IMR-90 (cell line): ENCODE measurements around the gene NOX3. TPM values are rescaled to one million over a fixed set of nuclear protein-coding genes. Genes with fewer than 3 reads are reported as not detected.

Experiments used
- ATAC-seq: fragments of 200-7000 bp; cut with Tn5 transposase; 2 replicates; pipeline ENCODE4 v1.9.1; 2020; ENCODE audit warnings: low read depth, mild to moderate bottlenecking, moderate library complexity
- BruUV-seq: library from RNA; stranded (reverse); fragments of 400-500 nt; replicated peaks from 2 replicates; lab custom pipeline; 2021; lab: Mats Ljungman, UMichigan
- CTCF ChIA-PET: fragments of 300-600 bp; formaldehyde crosslinking; extraction: SDS; loops from one replicate; lab custom pipeline; 2021; ENCODE audit warnings: antibody characterized with exemption; lab: Yijun Ruan, JAX
- POLR2A ChIA-PET: fragments of 300-600 bp; sonication (Branson Sonifier 250); formaldehyde crosslinking; loops from one replicate; lab custom pipeline; 2022; ENCODE audit warnings: antibody characterized with exemption; ENCODE audit not compliant: unreplicated experiment; lab: Charles Lee
- DNase-seq: peaks from one replicate; pipeline ENCODE4 v3.0.0; 2013
- H2AFZ ChIP-seq: replicated peaks from 2 replicates; pipeline ENCODE3; 2013; ENCODE audit warnings: low read length, mild to moderate bottlenecking; ENCODE audit not compliant: poor library complexity
- H2AK5ac ChIP-seq: 2 replicates; pipeline ENCODE4 v1.6.1; 2013; ENCODE audit warnings: low read depth, low read length, inconsistent platforms
- H2AK9ac ChIP-seq: replicated peaks from 2 replicates; pipeline ENCODE3; 2013; ENCODE audit warnings: mild to moderate bottlenecking, low read depth, low read length, moderate library complexity; ENCODE audit not compliant: poor library complexity
- H2BK120ac ChIP-seq: 2 replicates; pipeline ENCODE4 v1.6.1; 2013; ENCODE audit warnings: low read depth, low read length, inconsistent platforms
- H2BK15ac ChIP-seq: 3 replicates; pipeline ENCODE4 v1.6.1; 2013; ENCODE audit warnings: low read depth, low read length, inconsistent platforms
- H2BK20ac ChIP-seq: 2 replicates; pipeline ENCODE4 v1.6.1; 2013; ENCODE audit warnings: low read depth, mild to moderate bottlenecking, inconsistent platforms, low read length, moderate library complexity
- H2BK5ac ChIP-seq: 2 replicates; pipeline ENCODE4 v1.6.1; 2013; ENCODE audit warnings: mild to moderate bottlenecking, low read depth, low read length, inconsistent platforms; ENCODE audit not compliant: poor library complexity, severe bottlenecking
- H3K14ac ChIP-seq: replicated peaks from 2 replicates; pipeline ENCODE4 v1.6.1; 2013; ENCODE audit warnings: low read depth, low read length, inconsistent platforms
- H3K18ac ChIP-seq: 2 replicates; pipeline ENCODE4 v1.6.1; 2013; ENCODE audit warnings: low read depth, low read length, control low read depth
- H3K23ac ChIP-seq: 2 replicates; pipeline ENCODE4 v1.6.1; 2013; ENCODE audit warnings: low read depth, low read length, inconsistent platforms
- H3K27ac ChIP-seq: 2 replicates; pipeline ENCODE4 v1.5.1; 2013; ENCODE audit warnings: mild to moderate bottlenecking, control low read depth, low read length; ENCODE audit not compliant: insufficient read depth
- H3K27me3 ChIP-seq: 2 replicates; pipeline ENCODE4 v1.6.1; 2013; ENCODE audit warnings: low read length; ENCODE audit not compliant: control insufficient read depth, insufficient read depth
- H3K36me3 ChIP-seq: 2 replicates; pipeline ENCODE4 v1.6.1; 2013; ENCODE audit warnings: low read length, mixed read lengths; ENCODE audit not compliant: control insufficient read depth, insufficient read depth
- H3K4ac ChIP-seq: 2 replicates; pipeline ENCODE4 v1.6.1; 2013; ENCODE audit warnings: low read depth, low read length, inconsistent platforms
- H3K4me1 ChIP-seq: 2 replicates; pipeline ENCODE4 v1.6.1; 2013; ENCODE audit warnings: low read length, mixed read lengths; ENCODE audit not compliant: control insufficient read depth, insufficient read depth
- H3K4me2 ChIP-seq: 2 replicates; pipeline ENCODE4 v1.6.1; 2013; ENCODE audit warnings: low read depth, mild to moderate bottlenecking, control low read depth, low read length, moderate library complexity
- H3K4me3 ChIP-seq: 2 replicates; pipeline ENCODE4 v1.5.1; 2013; ENCODE audit warnings: low read depth, mild to moderate bottlenecking, control low read depth, low read length, moderate library complexity; ENCODE audit not compliant: insufficient read depth
- H3K56ac ChIP-seq: 2 replicates; pipeline ENCODE4 v1.6.1; 2013; ENCODE audit warnings: low read length, inconsistent platforms; ENCODE audit not compliant: insufficient read depth; ENCODE audit errors: extremely low read depth
- H3K79me1 ChIP-seq, 2 experiments: 2 replicates each; pipeline ENCODE4 v1.6.1; 2013; ENCODE audit warnings: low read length in 2 of 2, inconsistent platforms in 1 of 2, low read depth in 1 of 2
- H3K9ac ChIP-seq: 2 replicates; pipeline ENCODE4 v1.6.1; 2013; ENCODE audit warnings: low read depth, low read length, control low read depth
- H3K9me1 ChIP-seq: 2 replicates; pipeline ENCODE4 v1.6.1; 2013; ENCODE audit warnings: low read length, inconsistent platforms; ENCODE audit not compliant: insufficient read depth
- H3K9me3 ChIP-seq: 2 replicates; pipeline ENCODE4 v1.6.1; 2013; ENCODE audit warnings: low read length; ENCODE audit not compliant: control insufficient read depth, insufficient read depth
- H4K20me1 ChIP-seq: 2 replicates; pipeline ENCODE4 v1.6.1; 2013; ENCODE audit warnings: low read length, inconsistent platforms; ENCODE audit not compliant: insufficient read depth
- H4K5ac ChIP-seq: 2 replicates; pipeline ENCODE4 v1.6.1; 2013; ENCODE audit warnings: mild to moderate bottlenecking, low read depth, low read length, control low read depth
- H4K8ac ChIP-seq, 2 experiments: 2 replicates each; pipeline ENCODE4 v1.6.1; 2013; ENCODE audit warnings: low read depth in 2 of 2, low read length in 2 of 2, control low read depth in 1 of 2, inconsistent platforms in 1 of 2
- H4K91ac ChIP-seq: 2 replicates; pipeline ENCODE4 v1.6.1; 2013; ENCODE audit warnings: low read depth, low read length, inconsistent platforms; ENCODE audit not compliant: insufficient read depth
- CEBPB ChIP-seq: IDR thresholded peaks from 2 replicates; pipeline ENCODE4 v1.6.1; 2012; ENCODE audit warnings: low read depth, low read length, improper control_type of control experiment
- POLR2A ChIP-seq: IDR thresholded peaks from 2 replicates; pipeline ENCODE4 v1.6.1; 2012; ENCODE audit warnings: mild to moderate bottlenecking, low read depth, low read length
- dilution Hi-C: fragments of 300-500 bp; cut with HindIII; formaldehyde crosslinking; loops from one replicate; pipeline ENCODE4 v1.14.3; 2018; ENCODE audit warnings: low sequenced_read_pairs; ENCODE audit not compliant: unreplicated experiment
- in situ Hi-C: fragments of 300-500 bp; cut with MboI; formaldehyde crosslinking; loops from 3 replicates; pipeline ENCODE4 v1.14.3; 2019; ENCODE audit warnings: low sequenced_read_pairs, inconsistent platforms, mixed read lengths
- intact Hi-C: fragments of 100-400 bp; cut with micrococcal nuclease; formaldehyde crosslinking; loops from 2 replicates; pipeline ENCODE4 v1.10.0; 2022
- polyA plus RNA-seq, 3 experiments: library from polyadenylated mRNA; depleted of rRNA; stranded (reverse); fragments of >200 nt; gene quantifications; 2 replicates each; pipeline ENCODE4 v1.2.3, GENCODE V29; 2012; ENCODE audit warnings: low replicate concordance in 1 of 3
- total RNA-seq: library from RNA; depleted of rRNA; stranded (reverse); fragments of >200 nt; gene quantifications from 2 replicates; pipeline ENCODE4 v1.2.3, GENCODE V29; 2012

Gene NOX3
- total and polyA plus RNA-seq, 2 of the 4 experiments (the other 2 are of a cell fraction): not detected

DNA sequence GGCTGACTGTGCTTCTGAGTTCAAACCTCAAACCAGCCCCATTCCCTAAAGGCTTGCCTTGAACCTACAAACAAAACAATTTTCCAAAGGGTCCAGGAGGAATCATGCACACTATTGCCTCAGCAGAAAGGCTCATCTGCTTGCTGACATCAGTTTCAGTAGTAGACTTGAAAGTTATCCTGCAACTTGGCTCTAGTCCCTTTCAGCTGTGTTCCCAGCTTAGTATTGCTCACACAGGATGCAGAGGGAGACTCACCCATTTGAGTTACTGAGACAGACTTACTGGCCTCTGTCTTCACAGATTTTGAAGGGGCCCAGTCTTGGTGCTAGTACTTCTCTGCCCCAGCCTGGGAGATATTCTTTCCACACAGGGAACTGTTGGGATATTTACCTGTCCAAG, 102.8 kb downstream of the NOX3 start:
- no peaks in the 10 kb centered on the region for H3K27me3 ChIP-seq
- H4K5ac ChIP-seq: no peak overlapping the region
- DNase-seq (peak; percentile 90), ATAC-seq (peak; percentile 68)
- peak overlapping the region; percentile 4; the same call in 1 of the 2 replicates for H3K18ac ChIP-seq
- H2BK5ac ChIP-seq: no peak overlapping the region
- no peaks in the 10 kb centered on the region for H3K79me1 ChIP-seq
- no peak overlapping the region for H3K4ac ChIP-seq
- no peak overlapping the region for H4K91ac ChIP-seq
- 0 out of 2 replicates have a peak, but pooled peaks cover 2% of the 10 kb centered on the region for H3K9me1 ChIP-seq
- no peak overlapping the region for H3K23ac ChIP-seq
- H2BK120ac ChIP-seq: no peak overlapping the region
- no peak overlapping the region for H3K4me2 ChIP-seq
- no peak overlapping the region for H2AK5ac ChIP-seq
- peaks cover 3% of the 10 kb centered on the region for H3K9me3 ChIP-seq
- H3K14ac ChIP-seq: no peak overlapping the region
- H2BK15ac ChIP-seq: no peak overlapping the region
- intact Hi-C loops (no loop called here), dilution Hi-C loops (no loop called here), in situ Hi-C loops (no loop called here)
- no peaks in the 10 kb centered on the region for H3K36me3 ChIP-seq
- H2AK9ac ChIP-seq: no peak overlapping the region
- 0 out of 2 replicates have a peak, but pooled peaks cover 2% of the 10 kb centered on the region for H3K4me1 ChIP-seq
- TF ChIP-seq CEBPB (0 out of 2 replicates have a peak, but pooled peaks have one; percentile 34), POLR2A (no peak)
- POLR2A ChIA-PET: no interaction called here
- H2BK20ac ChIP-seq: no peak overlapping the region; the same call in 1 of the 2 replicates
- no TSS peak for BruUV-seq
- H3K27ac ChIP-seq: no peak overlapping the region
- H3K4me3 ChIP-seq: no peak overlapping the region
- H3K56ac ChIP-seq: no peak overlapping the region
- no peaks in the 10 kb centered on the region for H4K20me1 ChIP-seq
- H4K8ac ChIP-seq: peak overlapping the region in 1 of 2 experiments; percentile 23; a peak in 2 of 4 replicates
- H2AFZ ChIP-seq: no peak overlapping the region
- CTCF ChIA-PET: interaction anchor here (0.5 kb wide), 1 partner anchor 29 kb away, joined by 3 read pairs; no protein-coding TSS in a partner anchor
- H3K9ac ChIP-seq: no peak overlapping the region
